ENCODE data around the gene GRB10. TPM values are rescaled to one million over a fixed set of nuclear protein-coding genes. Genes with fewer than 3 reads are reported as not detected.

The GRB10 gene
- total RNA-seq, 8 experiments from 2014 or later = 14.7 to 38.6 (median 30.9) TPM

- no peaks in the 10 kb centered on the region for H3K4me1 ChIP-seq (replicated peaks in 1 of 2)
- no peak overlapping the region for H3K4me3 ChIP-seq
- no peak overlapping the region for H3K27ac ChIP-seq
- in situ Hi-C loops (cut with MboI; ENCODE audit: low pct_unique_long_range_greater_than_20kb in 2 of 9, low sequenced_read_pairs in 9 of 9, unreplicated experiment in 9 of 9) = no loop called here
- WGBS, 10 experiments = 60 to 100% (median 92%) methylated on average over 1 to 14 of the region's 18 CpGs; no CpG with 5 or more reads in 1 of the 10 experiments
- ATAC-seq (replicated peaks in 6 of 8) = peak in 2 of 8 experiments; percentile 49 to 51
Measured at GRCh38 chr7:50641442-50642405, 141.0 kb downstream of the GRB10 start.

GRCh38 chr7:50640779-50641178 is 141.9 kb downstream of the GRB10 start:
- 50 to 100% (median 90%) methylated on average over 2 to 6 of the region's 7 CpGs; no CpG with 5 or more reads in 2 of the 10 experiments for WGBS, 10 experiments
- no peak overlapping the region for H3K27ac ChIP-seq
- ATAC-seq (replicated peaks in 6 of 8) = no peak
- no peak overlapping the region for H3K4me3 ChIP-seq
- no peaks in the 10 kb centered on the region for H3K4me1 ChIP-seq (replicated peaks in 1 of 2)
- in situ Hi-C loops (cut with MboI; ENCODE audit: low pct_unique_long_range_greater_than_20kb in 2 of 9, low sequenced_read_pairs in 9 of 9, unreplicated experiment in 9 of 9) = no loop called here

DNA sequence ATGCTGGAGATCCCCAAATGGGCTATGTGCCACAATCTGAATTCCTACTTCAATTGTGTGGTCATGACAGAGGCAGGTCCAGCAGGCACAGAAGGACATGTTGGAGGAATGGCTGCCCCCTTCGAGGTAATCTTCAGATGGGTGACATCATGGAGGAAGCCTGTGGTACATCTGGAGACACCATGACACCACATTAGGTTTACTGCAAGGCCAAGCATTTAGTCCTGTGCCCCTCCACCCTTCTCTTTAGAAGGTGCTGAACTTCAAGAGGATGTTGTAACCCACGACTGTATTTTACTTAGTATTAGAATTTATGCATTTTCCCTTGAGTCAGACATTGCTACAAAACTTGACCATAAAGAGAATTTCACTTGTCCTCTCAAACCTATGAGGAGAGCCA is 142.4 kb downstream of the GRB10 start:
- ATAC-seq (replicated peaks in 6 of 8) = no peak
- 0 to 100% (median 67%) methylated on average over 1 to 2 of the region's 2 CpGs; no CpG with 5 or more reads in 3 of the 10 experiments for WGBS, 10 experiments
- Histone ChIP-seq H3K4me1 (replicated peaks in 1 of 2) (no peaks in the 10 kb centered on the region), H3K4me3 (no peak overlapping the region), H3K27ac (no peak overlapping the region)
- in situ Hi-C loops (cut with MboI; ENCODE audit: low pct_unique_long_range_greater_than_20kb in 2 of 9, low sequenced_read_pairs in 9 of 9, unreplicated experiment in 9 of 9) = no loop called here

- no peak overlapping the region for H3K4me3 ChIP-seq
- no peaks in the 10 kb centered on the region for H3K4me1 ChIP-seq (replicated peaks in 1 of 2)
- in situ Hi-C loops (cut with MboI; ENCODE audit: low pct_unique_long_range_greater_than_20kb in 2 of 9, low sequenced_read_pairs in 9 of 9, unreplicated experiment in 9 of 9) = no loop called here
- ATAC-seq (replicated peaks in 6 of 8) = no peak
- 20 to 100% (median 57%) methylated on average over 2 to 3 of the region's 3 CpGs for WGBS, 10 experiments
- no peak overlapping the region for H3K27ac ChIP-seq
Measured at GRCh38 chr7:50637725-50638643, 144.7 kb downstream of the GRB10 start.

- Histone ChIP-seq H3K27ac (no peak overlapping the region), H3K4me3 (no peak overlapping the region), H3K4me1 (replicated peaks in 1 of 2) (no peaks in the 10 kb centered on the region)
- ATAC-seq (replicated peaks in 6 of 8) = no peak
- 57 to 100% (median 100%) methylated on average over 1 of the region's 1 CpG; no CpG with 5 or more reads in 2 of the 10 experiments for WGBS, 10 experiments
- in situ Hi-C loops (cut with MboI; ENCODE audit: low pct_unique_long_range_greater_than_20kb in 2 of 9, low sequenced_read_pairs in 9 of 9, unreplicated experiment in 9 of 9) = no loop called here
Measured at GRCh38 chr7:50634378-50634777, 148.3 kb downstream of the GRB10 start.

- H3K4me3 ChIP-seq = no peak overlapping the region
- no peak overlapping the region for H3K27ac ChIP-seq
- in situ Hi-C loops (cut with MboI; ENCODE audit: low pct_unique_long_range_greater_than_20kb in 2 of 9, low sequenced_read_pairs in 9 of 9, unreplicated experiment in 9 of 9) = no loop called here
- WGBS, 10 experiments = 71 to 100% (median 100%) methylated on average over 1 of the region's 1 CpG; no CpG with 5 or more reads in 1 of the 10 experiments
- H3K4me1 ChIP-seq (replicated peaks in 1 of 2) = no peaks in the 10 kb centered on the region
- no peak for ATAC-seq (replicated peaks in 6 of 8)
Measured at GRCh38 chr7:50633414-50633710, 149.3 kb downstream of the GRB10 start.

DNA sequence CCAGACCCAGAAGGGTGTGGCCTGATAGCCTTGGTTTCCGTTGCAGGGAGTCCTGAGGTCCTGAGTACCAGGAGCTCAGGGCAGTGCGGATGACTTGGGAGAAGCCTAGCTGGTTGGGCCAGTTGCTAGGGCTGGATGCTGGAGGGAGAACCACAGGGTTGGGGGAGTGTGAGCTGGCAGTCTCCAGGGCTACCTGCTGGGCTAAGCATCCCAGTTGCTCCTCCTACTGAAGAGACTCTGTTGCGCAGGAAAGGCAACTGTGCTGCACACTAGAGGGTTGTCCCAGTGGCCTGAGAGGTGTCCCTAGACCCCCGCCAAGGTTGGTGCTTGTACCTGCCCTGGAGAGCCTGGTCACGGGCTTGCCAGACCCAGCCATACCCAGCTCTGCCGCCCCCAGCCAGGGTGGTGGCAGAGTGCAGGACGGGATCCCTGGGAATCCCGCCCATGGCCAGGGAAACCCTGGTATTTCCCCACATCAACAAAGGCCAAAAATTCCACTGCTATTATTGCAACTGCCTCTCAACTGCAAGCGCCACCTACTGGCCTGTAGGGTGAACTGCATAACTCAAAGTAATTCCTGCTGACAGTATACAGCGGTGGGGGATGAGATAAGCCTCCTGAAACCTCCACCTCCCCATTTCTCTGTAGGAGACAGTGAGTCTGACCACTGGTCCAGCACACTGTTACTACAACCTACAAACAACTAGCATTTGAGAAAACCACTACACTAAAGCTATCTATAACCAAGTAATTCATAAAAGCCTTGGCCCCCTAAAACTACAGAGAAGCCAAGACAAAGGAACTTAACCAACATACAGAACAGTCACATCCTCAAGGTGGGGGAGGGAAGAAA is 149.9 kb downstream of the GRB10 start:
- Histone ChIP-seq H3K4me1 (replicated peaks in 1 of 2) (no peaks in the 10 kb centered on the region), H3K27ac (no peak overlapping the region), H3K4me3 (no peak overlapping the region)
- in situ Hi-C loops (cut with MboI; ENCODE audit: low pct_unique_long_range_greater_than_20kb in 2 of 9, low sequenced_read_pairs in 9 of 9, unreplicated experiment in 9 of 9) = no loop called here
- ATAC-seq (replicated peaks in 6 of 8) = peak in 4 of 8 experiments; percentile 71 to 90 (median 89)
- WGBS, 10 experiments = 63 to 83% (median 63%) methylated on average over 2 to 7 of the region's 10 CpGs; no CpG with 5 or more reads in 7 of the 10 experiments

- Histone ChIP-seq H3K4me3 (no peak overlapping the region), H3K27ac (no peak overlapping the region), H3K4me1 (replicated peaks in 1 of 2) (no peaks in the 10 kb centered on the region)
- WGBS, 10 experiments = 70 to 100% (median 93%) methylated on average over 1 to 5 of the region's 7 CpGs; no CpG with 5 or more reads in 3 of the 10 experiments
- in situ Hi-C loops (cut with MboI; ENCODE audit: low pct_unique_long_range_greater_than_20kb in 2 of 9, low sequenced_read_pairs in 9 of 9, unreplicated experiment in 9 of 9) = no loop called here
- no peak for ATAC-seq (replicated peaks in 6 of 8)
Measured at GRCh38 chr7:50631639-50632038, 151.1 kb downstream of the GRB10 start.

DNA sequence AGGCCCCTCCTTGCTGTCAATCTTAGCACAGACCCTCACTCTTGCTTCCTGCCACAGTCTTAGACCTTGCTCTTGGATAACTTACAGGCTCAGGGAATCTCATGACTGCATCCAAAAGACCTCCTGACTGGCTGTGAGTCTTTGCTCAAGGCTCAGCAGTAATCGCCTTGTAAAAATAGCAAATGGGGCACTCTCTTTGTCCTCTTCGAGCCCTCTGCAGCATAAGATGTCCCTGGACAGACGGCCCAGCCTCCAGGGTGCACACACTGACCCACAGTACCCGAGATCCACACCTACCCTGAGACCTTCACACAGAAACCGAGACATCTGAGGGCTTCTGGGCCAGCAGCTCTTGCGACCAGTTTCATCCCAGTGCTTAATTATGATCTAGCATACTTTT is 151.6 kb downstream of the GRB10 start:
- no peak for ATAC-seq (replicated peaks in 6 of 8)
- Histone ChIP-seq H3K27ac (no peak overlapping the region), H3K4me1 (replicated peaks in 1 of 2) (no peaks in the 10 kb centered on the region), H3K4me3 (no peak overlapping the region)
- in situ Hi-C loops (cut with MboI; ENCODE audit: low pct_unique_long_range_greater_than_20kb in 2 of 9, low sequenced_read_pairs in 9 of 9, unreplicated experiment in 9 of 9) = no loop called here
- 62 to 100% (median 85%) methylated on average over 3 to 6 of the region's 6 CpGs; no CpG with 5 or more reads in 3 of the 10 experiments for WGBS, 10 experiments

DNA sequence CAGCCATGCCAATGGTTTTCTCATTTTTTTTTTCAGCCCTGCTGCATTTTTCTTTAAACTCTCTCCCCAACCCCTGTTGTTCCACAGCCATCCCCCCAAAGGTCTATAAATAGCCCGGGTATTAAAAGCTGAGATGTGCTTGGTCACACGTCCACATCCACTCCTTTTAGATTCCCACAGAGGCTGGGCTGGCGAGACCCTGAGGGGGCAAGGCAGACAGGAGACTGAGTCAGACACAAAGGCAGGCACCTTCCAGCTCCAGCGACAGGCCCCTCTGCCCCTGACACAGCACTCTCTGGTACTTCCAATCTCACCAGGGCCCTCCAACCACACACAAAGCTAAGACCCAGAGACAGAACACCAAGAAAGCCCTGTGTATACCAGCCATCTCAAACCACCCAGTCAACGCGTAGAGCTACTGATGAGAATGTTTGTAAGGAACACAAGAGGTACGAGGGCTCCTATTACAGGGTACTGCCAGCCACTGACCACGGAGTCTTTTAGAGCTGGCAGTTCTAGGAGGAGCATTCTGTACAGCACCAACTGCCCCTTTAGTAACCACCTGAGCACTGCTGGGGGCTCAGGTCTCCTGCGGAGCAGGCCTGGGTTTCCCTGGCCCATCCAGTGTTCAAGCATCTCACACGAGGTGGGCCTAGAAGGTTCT is 153.3 kb downstream of the GRB10 start:
- Histone ChIP-seq H3K4me1 (replicated peaks in 1 of 2) (no peaks in the 10 kb centered on the region), H3K4me3 (no peak overlapping the region), H3K27ac (no peak overlapping the region)
- ATAC-seq (replicated peaks in 6 of 8) = no peak
- in situ Hi-C loops (cut with MboI; ENCODE audit: low pct_unique_long_range_greater_than_20kb in 2 of 9, low sequenced_read_pairs in 9 of 9, unreplicated experiment in 9 of 9) = no loop called here
- WGBS, 10 experiments = 50 to 100% (median 80%) methylated on average over 1 to 3 of the region's 10 CpGs; no CpG with 5 or more reads in 3 of the 10 experiments

DNA sequence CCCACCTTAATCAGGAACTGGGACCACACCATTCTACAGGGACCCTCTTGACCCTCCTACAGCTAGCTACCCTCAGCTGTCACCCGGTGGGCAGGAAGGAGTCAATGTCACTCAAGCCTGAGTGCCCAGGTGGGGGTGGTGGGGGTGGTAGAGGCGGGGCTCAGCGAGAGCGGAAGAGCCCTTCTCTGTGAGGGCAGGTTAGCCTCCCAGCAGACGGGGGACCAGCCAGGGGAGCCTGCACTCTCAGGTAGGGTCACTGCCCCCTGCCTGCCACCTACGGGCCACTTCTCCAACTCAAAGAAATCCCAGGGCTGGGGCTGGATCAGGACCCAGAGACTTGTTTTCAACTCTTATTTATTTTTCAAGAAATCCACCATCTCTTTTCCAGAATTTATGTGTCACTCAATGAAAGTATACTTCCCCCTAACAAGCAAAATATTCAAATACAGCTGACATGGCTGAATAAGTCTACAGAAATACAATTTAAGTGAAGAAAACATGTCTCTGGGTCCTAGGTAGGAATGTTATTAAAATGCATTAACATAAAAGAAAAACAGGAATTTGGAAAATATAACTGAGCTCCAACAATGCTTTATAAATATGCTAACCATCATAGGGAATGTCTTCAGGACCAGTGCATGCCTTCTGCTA is 154.1 kb downstream of the GRB10 start:
- no peak overlapping the region for H3K27ac ChIP-seq
- ATAC-seq (replicated peaks in 6 of 8) = no peak
- in situ Hi-C loops (cut with MboI; ENCODE audit: low pct_unique_long_range_greater_than_20kb in 2 of 9, low sequenced_read_pairs in 9 of 9, unreplicated experiment in 9 of 9) = no loop called here
- 20 to 63% methylated on average over 1 to 2 of the region's 6 CpGs; no CpG with 5 or more reads in 8 of the 10 experiments for WGBS, 10 experiments
- no peak overlapping the region for H3K4me3 ChIP-seq
- no peaks in the 10 kb centered on the region for H3K4me1 ChIP-seq (replicated peaks in 1 of 2)
